ENCODE data around the gene CASP8.

DNA sequence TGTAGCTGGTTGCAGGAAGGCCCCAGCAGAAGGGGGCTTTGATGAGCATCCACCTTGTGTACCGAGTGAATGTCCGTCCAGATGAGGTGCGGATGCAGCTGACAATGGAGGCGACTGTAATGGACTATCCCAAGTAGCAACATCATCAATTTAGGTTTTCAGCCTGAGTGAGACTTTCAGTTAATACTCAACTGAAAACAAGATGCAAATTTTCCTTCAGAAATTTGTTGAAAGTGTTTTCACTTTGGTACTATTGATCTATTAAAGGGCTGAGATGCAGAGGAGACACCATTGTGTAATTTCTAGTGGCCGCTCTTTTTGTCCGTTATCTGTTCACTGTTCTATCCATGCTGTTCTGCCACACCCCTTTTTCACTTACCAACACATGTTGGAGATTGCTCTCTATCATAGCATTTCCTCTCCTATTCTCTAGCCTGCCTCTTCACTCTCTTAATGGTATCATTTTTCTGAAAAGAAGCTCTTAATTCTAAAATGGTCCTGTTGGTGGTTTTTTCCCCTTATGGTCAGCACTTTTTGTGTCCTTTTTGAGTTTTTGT is 12.0 kb upstream of the CASP8 start:
- TF ChIP-seq, protein P1, sequence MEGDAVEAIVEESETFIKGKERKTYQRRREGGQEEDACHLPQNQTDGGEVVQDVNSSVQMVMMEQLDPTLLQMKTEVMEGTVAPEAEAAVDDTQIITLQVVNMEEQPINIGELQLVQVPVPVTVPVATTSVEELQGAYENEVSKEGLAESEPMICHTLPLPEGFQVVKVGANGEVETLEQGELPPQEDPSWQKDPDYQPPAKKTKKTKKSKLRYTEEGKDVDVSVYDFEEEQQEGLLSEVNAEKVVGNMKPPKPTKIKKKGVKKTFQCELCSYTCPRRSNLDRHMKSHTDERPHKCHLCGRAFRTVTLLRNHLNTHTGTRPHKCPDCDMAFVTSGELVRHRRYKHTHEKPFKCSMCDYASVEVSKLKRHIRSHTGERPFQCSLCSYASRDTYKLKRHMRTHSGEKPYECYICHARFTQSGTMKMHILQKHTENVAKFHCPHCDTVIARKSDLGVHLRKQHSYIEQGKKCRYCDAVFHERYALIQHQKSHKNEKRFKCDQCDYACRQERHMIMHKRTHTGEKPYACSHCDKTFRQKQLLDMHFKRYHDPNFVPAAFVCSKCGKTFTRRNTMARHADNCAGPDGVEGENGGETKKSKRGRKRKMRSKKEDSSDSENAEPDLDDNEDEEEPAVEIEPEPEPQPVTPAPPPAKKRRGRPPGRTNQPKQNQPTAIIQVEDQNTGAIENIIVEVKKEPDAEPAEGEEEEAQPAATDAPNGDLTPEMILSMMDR (conservative IDR thresholded peaks at IDR 0.05; ENCODE audit: low read depth, low read length) = no peak
- TF ChIP-seq EZH2 (IDR thresholded peaks at IDR 0.05; ENCODE audit: borderline replicate concordance, low read depth, low read length, poor library complexity, severe bottlenecking) = no peak
